Lung (tissue), 16 donors: ENCODE measurements around the gene PRIMPOL. TPM values are rescaled to one million over a fixed set of nuclear protein-coding genes. Genes with fewer than 3 reads are reported as not detected.
A peak's percentile ranks its signal among the peaks of the same experiment; 100 is the strongest.
"Not testable (repeated sequence)": the region's sequence is repeated elsewhere in the genome, so short reads cannot be mapped to it uniquely, and the experiment has no call there.

Experiments used
- ATAC-seq: fragments of 200-7000 bp; cut with Tn5 transposase; one replicate; pipeline ENCODE4 v1.9.1; 2020; ENCODE audit warnings: moderate number of reproducible peaks; ENCODE audit not compliant: insufficient read depth, low FRiP score
- DNase-seq, 3 donors: peaks; one replicate each; pipeline ENCODE4 v3.0.0-alpha.2; 2013 to 2017
- H3K27ac ChIP-seq, 2 donors: one replicate each; pipeline ENCODE4 v1.5.1; 2013; ENCODE audit warnings: mild to moderate bottlenecking in 2 of 2, moderate library complexity in 2 of 2, control low read depth in 1 of 2, inconsistent platforms in 1 of 2, low read depth in 1 of 2, low read length in 1 of 2
- H3K27me3 ChIP-seq, 3 donors: one replicate each; pipeline ENCODE4 v1.5.1; 2013; ENCODE audit warnings: low read length in 2 of 3; ENCODE audit not compliant: control insufficient read depth in 3 of 3, insufficient read depth in 3 of 3
- H3K36me3 ChIP-seq, 4 donors: one replicate each; pipeline ENCODE4 v1.5.1; 2013; ENCODE audit warnings: low read length in 4 of 4, mild to moderate bottlenecking in 1 of 4, moderate library complexity in 1 of 4; ENCODE audit not compliant: control insufficient read depth in 4 of 4, insufficient read depth in 4 of 4
- H3K4me1 ChIP-seq, 5 donors: one replicate each; pipeline ENCODE4 v1.5.1; 2013; ENCODE audit warnings: low read length in 5 of 5, mild to moderate bottlenecking in 2 of 5, moderate library complexity in 1 of 5; ENCODE audit not compliant: control insufficient read depth in 5 of 5, insufficient read depth in 5 of 5
- H3K4me3 ChIP-seq: one replicate; pipeline ENCODE4 v1.5.1; 2013; ENCODE audit warnings: mild to moderate bottlenecking, control low read depth, moderate library complexity
- H3K9ac ChIP-seq, 2 donors: one replicate each; pipeline ENCODE4 v1.5.1; 2013; ENCODE audit warnings: low read length in 2 of 2, control low read depth in 1 of 2; ENCODE audit not compliant: insufficient read depth in 1 of 2
- H3K9me3 ChIP-seq, 4 donors: one replicate each; pipeline ENCODE4 v1.5.1; 2013; ENCODE audit warnings: low read length in 3 of 4, mild to moderate bottlenecking in 1 of 4, moderate library complexity in 1 of 4; ENCODE audit not compliant: control insufficient read depth in 4 of 4, insufficient read depth in 3 of 4
- CTCF ChIP-seq: IDR thresholded peaks from 2 replicates; pipeline ENCODE4 v1.5.1; 2012; ENCODE audit warnings: mild to moderate bottlenecking; ENCODE audit errors: control extremely low read depth, extremely low read depth
- WGBS, 2 donors: extraction: QIAGEN DNeasy Blood & Tissue Kit; methylation state at CpG; one replicate each; pipeline ENCODE4 v1.1.7; 2013; 5-methylcytosine and 5-hydroxymethylcytosine counted together
- long read RNA-seq, 5 donors: transcript quantifications; one replicate each; lab custom pipeline, GENCODE V29; 2026
- polyA plus RNA-seq, 2 donors: library from polyadenylated mRNA; stranded (reverse); fragments of 200-250 nt; gene quantifications; one replicate each; pipeline ENCODE4 v1.2.1, GENCODE V29; 2013
- total RNA-seq, 2 donors: library from RNA; depleted of rRNA in 1 of 2; stranded (reverse); fragments of >200 nt in 1 of 2; gene quantifications; one replicate each; pipeline ENCODE4 v1.2.1, GENCODE V29; 2014 to 2021
- donor health status: control.
- donor health status: control.
- donor health status: Bipolar disorder and iron deficiency.
- donor health status: healthy.
- donor health status: DM: yes; HTN: yes; CAD: no.

PRIMPOL gene
- 10 to 100 TPM; 11.3 to 43.4 TPM for total RNA-seq
- 10 to 100 TPM in 1 of 2 donors, 1 to 10 TPM in 1; 7.3 to 27.5 TPM for polyA plus RNA-seq
- long read RNA-seq, donor 1, transcript PRIMPOL-208 (3 exons, 498 nt) = major isoform, 6 of 8 reads
- long read RNA-seq, donor 1, partial matches to known transcripts = 0 of 8 reads
- long read RNA-seq, donor 1, other reads (novel, unspliced or antisense) = 0 of 8 reads
- long read RNA-seq, donor 2, transcript PRIMPOL-208 (3 exons, 498 nt) = major isoform, 7 of 28 reads
- long read RNA-seq, donor 2, partial matches to known transcripts = 13 of 28 reads
- long read RNA-seq, donor 2, other reads (novel, unspliced or antisense) = 7 of 28 reads
- long read RNA-seq, donor 3, partial matches to known transcripts = 6 of 13 reads
- long read RNA-seq, donor 3, other reads (novel, unspliced or antisense) = 0 of 13 reads
- long read RNA-seq, donor 4, partial matches to known transcripts = 0 of 5 reads
- long read RNA-seq, donor 4, other reads (novel, unspliced or antisense) = 0 of 5 reads
- long read RNA-seq, donor 5, partial matches to known transcripts = 0 of 9 reads
- long read RNA-seq, donor 5, other reads (novel, unspliced or antisense) = 0 of 9 reads

- H3K9me3 ChIP-seq = no peaks in the 10 kb centered on the region
- peaks cover 0 to 10% (median 1%) of the 10 kb centered on the region in 4 donors for H3K36me3 ChIP-seq
- ATAC-seq (peak; percentile 97), DNase-seq (peak; percentile 98)
- H3K27ac ChIP-seq = peak within 1 kb of the TSS; percentile 99
- no peak for TF ChIP-seq CTCF
- no peaks in the 10 kb centered on the region for H3K27me3 ChIP-seq
- peaks cover 0 to 27% (median 19%) of the 10 kb centered on the region in 5 donors for H3K4me1 ChIP-seq
- peak within 1 kb of the TSS; percentile 80 to 96 for H3K9ac ChIP-seq
- H3K4me3 ChIP-seq = peak within 1 kb of the TSS; percentile 89
- WGBS, 2 donors = 0% methylated on average over 68 to 90 of the region's 90 CpGs
Measured at GRCh38 chr4:184649026-184649970, at the start of gene PRIMPOL, which contains the start of gene CASP3. TSS of gene PRIMPOL (plus strand) at chr4:184649738. CDS start at chr4:184657141, 7,403 bp downstream. TSS of gene CASP3 (minus strand) at chr4:184649447. CDS start at chr4:184638453, 10,994 bp downstream.

GRCh38 chr4:184600982-184601381, 48.6 kb upstream of the PRIMPOL start:
- not testable (repeated sequence) for DNase-seq
- WGBS, 2 donors = 75 to 77% methylated on average over 8 of the region's 8 CpGs

GRCh38 chr4:184602857-184603256, 46.7 kb upstream of the PRIMPOL start:
- not testable (repeated sequence) for H3K4me1 ChIP-seq, ATAC-seq, H3K9me3 ChIP-seq, H3K36me3 ChIP-seq, H3K27ac ChIP-seq, H3K4me3 ChIP-seq, DNase-seq, H3K27me3 ChIP-seq, H3K9ac ChIP-seq
- 0% methylated on average over 1 of the region's 1 CpG for WGBS, 2 donors

More at GRCh38 chr4:184600982-184601381, 48.6 kb upstream of the PRIMPOL start:
- H3K36me3 ChIP-seq, H3K9me3 ChIP-seq, ATAC-seq, H3K4me1 ChIP-seq, H3K9ac ChIP-seq, H3K27me3 ChIP-seq, H3K4me3 ChIP-seq, H3K27ac ChIP-seq: not testable (repeated sequence)

GRCh38 chr4:184607429-184607828, 42.1 kb upstream of the PRIMPOL start:
- ATAC-seq, H3K27ac ChIP-seq, H3K36me3 ChIP-seq, DNase-seq, H3K4me3 ChIP-seq, H3K9me3 ChIP-seq, H3K9ac ChIP-seq, H3K27me3 ChIP-seq, H3K4me1 ChIP-seq: not testable (repeated sequence)
- WGBS, 2 donors = 92 to 95% methylated on average over 2 of the region's 2 CpGs
